Activated T-cell treated with anti-CD3 and anti-CD28 coated beads for 4 hours (primary cell): ENCODE results near the gene MBOAT2.
"Not testable (repeated sequence)": the region's sequence is repeated elsewhere in the genome, so short reads cannot be mapped to it uniquely, and the experiment has no call there.

Experiments used
- DNase-seq: peaks from one replicate; pipeline ENCODE4 v3.0.0-alpha.2; 2020

Gene MBOAT2, protein sequence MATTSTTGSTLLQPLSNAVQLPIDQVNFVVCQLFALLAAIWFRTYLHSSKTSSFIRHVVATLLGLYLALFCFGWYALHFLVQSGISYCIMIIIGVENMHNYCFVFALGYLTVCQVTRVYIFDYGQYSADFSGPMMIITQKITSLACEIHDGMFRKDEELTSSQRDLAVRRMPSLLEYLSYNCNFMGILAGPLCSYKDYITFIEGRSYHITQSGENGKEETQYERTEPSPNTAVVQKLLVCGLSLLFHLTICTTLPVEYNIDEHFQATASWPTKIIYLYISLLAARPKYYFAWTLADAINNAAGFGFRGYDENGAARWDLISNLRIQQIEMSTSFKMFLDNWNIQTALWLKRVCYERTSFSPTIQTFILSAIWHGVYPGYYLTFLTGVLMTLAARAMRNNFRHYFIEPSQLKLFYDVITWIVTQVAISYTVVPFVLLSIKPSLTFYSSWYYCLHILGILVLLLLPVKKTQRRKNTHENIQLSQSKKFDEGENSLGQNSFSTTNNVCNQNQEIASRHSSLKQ

GRCh38 chr2:9003616-9004337, at the start of gene MBOAT2:
Gene MBOAT2, minus strand, starts transcription at chr2:9003684. Its CDS starts 70 bp downstream, at chr2:9003614.
- peak; percentile 62 for DNase-seq

GRCh38 chr2:9052821-9053533, 49.5 kb upstream of the MBOAT2 start:
- no peak for DNase-seq

DNA sequence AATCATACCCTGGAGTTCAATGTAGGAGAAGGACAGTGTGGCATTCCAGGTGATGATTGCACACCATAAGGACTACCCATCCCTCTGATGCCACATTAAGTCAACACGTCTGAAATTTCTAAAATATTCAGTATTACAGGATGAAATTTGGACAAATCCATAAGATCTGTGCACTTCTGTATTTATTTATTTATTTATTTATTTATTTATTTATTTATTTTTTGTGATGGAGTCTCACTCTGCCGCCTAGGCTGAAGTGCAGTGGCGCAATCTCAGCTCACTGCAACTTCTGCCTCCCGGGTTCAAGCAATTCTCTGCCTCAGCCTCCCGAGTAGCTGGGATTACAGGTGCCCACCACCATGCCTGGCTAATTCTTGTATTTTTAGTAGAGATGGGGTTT, 48.0 kb upstream of the MBOAT2 start:
- not testable (repeated sequence) for DNase-seq

- no peak for DNase-seq
Measured at GRCh38 chr2:9050122-9050809, 46.8 kb upstream of the MBOAT2 start.

GRCh38 chr2:9045595-9045994, 42.1 kb upstream of the MBOAT2 start:
- no peak for DNase-seq

DNA sequence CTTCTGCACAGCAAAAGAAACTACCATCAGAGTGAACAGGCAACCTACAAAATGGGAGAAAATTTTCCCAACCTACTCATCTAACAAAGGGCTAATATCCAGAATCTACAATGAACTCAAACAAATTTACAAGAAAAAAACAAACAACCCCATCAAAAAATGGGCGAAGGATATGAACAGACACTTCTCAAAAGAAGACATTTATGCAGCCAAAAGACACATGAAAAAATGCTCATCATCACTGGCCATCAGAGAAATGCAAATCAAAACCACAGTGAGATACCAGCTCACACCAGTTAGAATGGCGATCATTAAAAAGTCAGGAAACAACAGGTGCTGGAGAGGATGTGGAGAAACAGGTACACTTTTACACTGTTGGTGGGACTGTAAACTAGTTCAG, 40.0 kb upstream of the MBOAT2 start:
- not testable (repeated sequence) for DNase-seq

GRCh38 chr2:9037166-9037565, 33.7 kb upstream of the MBOAT2 start:
- DNase-seq, result no peak

- no peak for DNase-seq
Measured at GRCh38 chr2:9033385-9034168, 30.1 kb upstream of the MBOAT2 start.

GRCh38 chr2:9032536-9033255, 29.2 kb upstream of the MBOAT2 start:
- DNase-seq, result no peak

DNA sequence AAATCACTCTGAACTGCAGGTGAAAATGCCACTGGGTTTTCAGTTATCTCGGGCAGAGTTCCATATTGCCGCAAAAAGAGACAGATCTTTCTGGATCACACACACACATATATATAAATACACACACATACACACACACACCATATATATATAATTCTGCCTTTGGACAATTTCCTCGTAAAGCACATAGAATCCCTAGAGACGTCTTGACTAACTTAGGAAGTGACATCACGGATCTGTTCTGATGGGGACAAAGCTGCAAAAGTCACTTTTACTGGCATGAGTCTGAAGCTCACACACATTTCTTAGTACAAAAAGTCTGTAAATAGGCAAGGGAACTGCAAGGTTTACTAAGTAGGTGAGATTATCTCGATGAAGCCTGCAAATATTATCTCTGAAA, 28.6 kb upstream of the MBOAT2 start:
- DNase-seq, result no peak

DNA sequence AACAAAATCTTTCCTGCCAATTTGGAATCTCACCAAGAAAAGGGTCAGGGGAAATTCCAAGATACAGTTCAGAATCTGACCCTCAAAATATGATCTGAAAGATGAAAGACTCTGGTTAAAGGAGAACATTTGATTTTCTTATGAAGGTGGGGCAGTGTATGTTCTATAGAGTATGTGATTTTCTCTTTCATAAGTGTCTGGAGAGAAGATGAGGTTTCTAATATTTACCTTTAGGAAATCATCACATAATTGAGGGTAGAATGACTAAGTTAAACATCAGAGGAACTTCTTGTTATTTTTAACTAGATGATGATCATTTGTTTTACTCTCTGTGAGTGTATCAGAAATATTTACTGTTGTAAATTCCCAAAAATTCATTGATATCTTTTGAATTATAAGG, 27.8 kb upstream of the MBOAT2 start:
- no peak for DNase-seq

GRCh38 chr2:9030841-9031240, 27.4 kb upstream of the MBOAT2 start:
- DNase-seq, result no peak

- no peak for DNase-seq
Measured at GRCh38 chr2:9030190-9030589, 26.7 kb upstream of the MBOAT2 start.

DNA sequence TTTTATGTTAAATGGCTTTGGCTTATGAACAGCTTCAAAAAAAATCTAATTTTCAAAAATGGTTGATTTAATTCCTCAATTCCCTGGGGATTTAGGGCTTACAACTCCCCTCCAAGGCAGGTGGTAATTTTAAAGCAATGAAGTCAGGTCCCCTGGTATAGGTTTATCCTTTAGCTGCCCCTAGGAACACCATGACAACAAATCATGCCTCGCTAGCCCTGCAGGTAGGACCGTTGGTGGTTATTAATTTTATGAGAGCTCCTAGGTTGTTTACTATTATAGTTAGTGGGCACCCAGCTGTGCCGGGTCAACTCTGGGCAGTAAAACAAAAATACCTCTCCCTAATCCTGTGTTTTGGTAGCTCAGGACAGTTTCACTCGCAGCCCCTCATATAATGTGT, 26.2 kb upstream of the MBOAT2 start:
- DNase-seq, result no peak

GRCh38 chr2:9027884-9028283, 24.4 kb upstream of the MBOAT2 start:
- DNase-seq, result no peak

DNA sequence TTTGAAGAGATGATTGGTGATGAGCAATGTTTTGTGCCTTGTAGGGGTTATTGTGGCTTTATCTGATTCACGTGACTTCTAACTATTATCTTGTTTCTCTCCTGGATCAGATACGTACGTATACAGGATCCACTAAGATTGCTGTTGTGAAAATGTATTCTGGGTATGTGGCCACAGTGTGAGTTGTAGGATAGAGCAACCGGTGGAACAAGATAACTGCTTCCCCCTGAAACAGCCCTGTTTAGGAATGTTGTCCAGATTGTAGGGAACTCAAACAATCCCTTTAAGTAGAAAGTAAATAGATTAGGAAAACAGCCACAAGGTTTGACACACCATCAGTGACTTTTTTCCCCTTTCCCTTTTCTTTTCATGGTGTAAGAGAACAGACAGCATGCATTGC, 22.3 kb upstream of the MBOAT2 start:
- no peak for DNase-seq

- no peak for DNase-seq
Measured at GRCh38 chr2:9024575-9024974, 21.1 kb upstream of the MBOAT2 start.

- DNase-seq, result no peak
Measured at GRCh38 chr2:9021563-9022211, 18.2 kb upstream of the MBOAT2 start.

DNA sequence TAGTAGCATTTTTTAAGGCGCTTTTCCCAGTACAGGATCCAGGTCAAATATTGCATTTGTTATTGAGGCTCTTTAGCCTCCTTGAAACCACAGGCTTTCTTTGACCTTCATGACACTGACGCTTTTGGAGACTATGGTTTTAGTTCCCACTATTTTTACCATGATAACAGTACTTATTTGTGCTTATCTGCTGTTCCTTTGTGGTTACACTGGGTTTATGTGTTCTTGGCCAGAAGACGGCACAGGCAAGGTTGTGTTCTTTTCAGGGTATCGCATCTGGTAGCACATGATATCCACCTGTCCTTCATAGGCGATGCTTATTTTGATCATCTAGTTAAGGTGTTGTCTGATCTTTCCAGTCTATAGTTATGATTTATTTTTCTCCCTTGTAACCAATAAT, 16.8 kb upstream of the MBOAT2 start:
- no peak for DNase-seq

DNA sequence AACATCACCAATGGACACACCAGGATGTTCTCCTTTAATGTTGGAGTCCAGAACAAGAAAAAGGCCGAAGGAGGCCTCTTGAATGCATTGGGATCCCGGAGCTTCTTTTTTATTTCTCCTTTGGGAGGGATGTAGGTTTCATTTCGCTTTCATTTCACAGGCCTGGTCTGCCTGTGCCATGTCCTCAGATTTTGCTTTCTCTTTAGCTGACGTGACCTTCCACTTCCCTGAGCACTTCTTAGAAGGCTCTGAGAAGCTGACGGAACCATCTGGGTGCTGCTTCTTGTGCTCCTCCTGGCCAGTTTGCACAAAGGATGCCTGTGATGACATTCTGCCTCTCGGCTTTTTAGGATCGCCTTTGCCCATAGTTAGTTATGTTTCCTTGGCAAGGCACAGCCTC, 15.1 kb upstream of the MBOAT2 start:
- no peak for DNase-seq

DNA sequence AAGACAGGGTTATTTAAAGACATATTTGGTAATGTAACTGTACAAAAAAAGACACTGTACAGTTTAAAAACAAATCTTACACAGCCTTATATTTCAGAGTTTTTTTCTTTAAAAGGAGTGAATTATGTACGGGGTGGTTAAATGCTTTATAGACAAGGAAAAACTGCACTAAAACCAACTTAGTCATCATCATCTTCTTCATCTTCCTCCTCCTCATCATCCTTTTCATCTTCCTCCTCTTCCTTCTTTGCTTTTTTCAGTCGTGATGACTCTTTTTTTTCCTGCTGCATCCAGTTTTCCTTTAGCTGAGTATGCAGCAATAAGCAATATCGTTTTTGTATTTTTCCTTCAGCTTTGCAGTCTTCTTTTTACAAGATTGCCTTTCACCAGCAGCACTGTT, 14.6 kb upstream of the MBOAT2 start:
- no peak for DNase-seq
